IPS-18a (cell line): ENCODE results near the gene DNM3.

ENCODE experiments used
- H3K27ac ChIP-seq: one replicate; pipeline ENCODE4 v1.5.1; 2013; ENCODE audit warnings: low read length
- H3K27me3 ChIP-seq: one replicate; pipeline ENCODE4 v1.6.1; 2013; ENCODE audit warnings: mild to moderate bottlenecking, low read length; ENCODE audit not compliant: control insufficient read depth, insufficient read depth
- H3K36me3 ChIP-seq: one replicate; pipeline ENCODE4 v1.6.1; 2013; ENCODE audit warnings: low read depth, low read length; ENCODE audit not compliant: control insufficient read depth
- H3K4me1 ChIP-seq: one replicate; pipeline ENCODE4 v1.6.1; 2013; ENCODE audit warnings: low read depth, low read length; ENCODE audit not compliant: control insufficient read depth
- H3K4me3 ChIP-seq: one replicate; pipeline ENCODE4 v1.5.1; 2013; ENCODE audit warnings: low read length
- H3K9ac ChIP-seq: one replicate; pipeline ENCODE4 v1.6.1; 2013; ENCODE audit warnings: mild to moderate bottlenecking, low read length, moderate library complexity
- H3K9me3 ChIP-seq: one replicate; pipeline ENCODE4 v1.6.1; 2013; ENCODE audit warnings: low read depth, low read length; ENCODE audit not compliant: control insufficient read depth

The DNM3 gene

DNA sequence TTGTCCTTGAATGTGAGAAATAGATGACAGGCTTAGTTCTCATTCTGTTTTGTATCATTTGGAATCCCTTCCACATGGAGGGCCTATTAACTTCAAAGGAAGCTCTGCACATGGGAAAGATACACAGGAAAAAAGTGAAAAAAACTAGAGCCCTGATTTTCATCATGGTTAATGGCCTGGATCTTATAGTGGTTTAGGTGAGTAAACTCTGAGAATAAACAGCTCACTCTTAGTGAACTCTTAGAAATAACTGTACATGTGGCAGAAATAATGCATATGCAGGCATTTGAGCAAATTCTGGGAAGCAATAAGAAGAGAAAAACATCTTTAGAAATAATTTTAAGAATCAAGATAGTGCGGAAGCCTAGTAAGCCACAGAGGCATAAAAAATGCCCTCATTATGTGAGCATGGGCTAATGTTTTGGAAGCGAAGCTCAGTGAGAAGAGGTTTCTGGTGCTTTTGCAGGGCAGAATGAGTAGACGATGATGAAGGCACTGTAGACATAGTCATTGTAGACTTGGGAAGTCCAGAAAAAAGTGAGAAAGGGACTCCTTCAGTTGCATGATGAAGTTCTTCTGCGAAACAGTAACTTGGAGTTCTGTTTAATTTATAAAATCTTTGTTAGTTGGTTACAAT, 279.9 kb downstream of the DNM3 start:
- no peaks in the 10 kb centered on the region for H3K36me3 ChIP-seq
- no peaks in the 10 kb centered on the region for H3K9me3 ChIP-seq
- no peaks in the 10 kb centered on the region for H3K4me1 ChIP-seq
- H3K27me3 ChIP-seq = no peaks in the 10 kb centered on the region
- H3K27ac ChIP-seq = no peak overlapping the region
- H3K9ac ChIP-seq = no peak overlapping the region
- H3K4me3 ChIP-seq = no peak overlapping the region

DNA sequence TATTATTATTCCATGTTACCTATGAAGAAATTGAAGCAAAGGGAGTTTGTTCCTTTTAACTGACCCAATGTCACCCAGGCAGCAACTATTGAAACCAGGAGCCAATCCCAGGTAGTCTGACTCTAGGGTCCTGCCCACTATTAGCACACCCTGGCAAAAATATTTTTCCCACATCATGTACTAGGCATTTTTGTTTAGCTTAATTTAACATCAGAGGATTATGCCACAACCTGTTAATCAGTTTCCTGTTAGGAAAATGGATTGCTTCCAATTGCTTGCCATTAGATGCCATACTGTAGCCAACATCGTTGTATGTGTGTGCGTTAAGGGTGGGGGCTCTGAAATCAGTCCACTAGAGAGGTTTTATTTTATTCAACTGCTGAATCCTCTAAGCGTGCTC, 281.1 kb downstream of the DNM3 start:
- Histone ChIP-seq H3K36me3 (no peaks in the 10 kb centered on the region), H3K9ac (no peak overlapping the region), H3K9me3 (no peaks in the 10 kb centered on the region), H3K27ac (no peak overlapping the region), H3K4me1 (no peaks in the 10 kb centered on the region), H3K27me3 (no peaks in the 10 kb centered on the region), H3K4me3 (no peak overlapping the region)

DNA sequence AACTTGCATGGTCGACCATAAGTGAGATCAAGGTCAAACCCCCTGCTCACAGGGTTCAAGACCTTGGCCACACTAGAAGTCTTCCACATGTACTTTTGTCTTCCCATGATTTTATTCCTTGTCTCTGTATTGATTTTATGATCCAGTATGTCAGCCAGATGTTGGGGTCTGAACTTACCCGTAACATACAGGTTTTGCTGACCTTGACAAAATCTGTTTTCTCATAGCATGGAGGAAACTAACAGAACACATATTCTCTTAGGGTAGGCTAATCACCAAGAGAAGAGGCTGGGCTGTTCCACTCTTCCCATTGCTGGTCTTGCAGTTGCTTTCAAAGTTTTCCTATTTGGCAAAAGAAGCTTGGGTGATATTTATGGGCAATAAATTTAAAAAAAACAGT, 284.0 kb downstream of the DNM3 start:
- no peaks in the 10 kb centered on the region for H3K27me3 ChIP-seq
- H3K36me3 ChIP-seq = no peaks in the 10 kb centered on the region
- no peak overlapping the region for H3K4me3 ChIP-seq
- no peak overlapping the region for H3K9ac ChIP-seq
- H3K9me3 ChIP-seq = no peaks in the 10 kb centered on the region
- no peak overlapping the region for H3K27ac ChIP-seq
- no peaks in the 10 kb centered on the region for H3K4me1 ChIP-seq

DNA sequence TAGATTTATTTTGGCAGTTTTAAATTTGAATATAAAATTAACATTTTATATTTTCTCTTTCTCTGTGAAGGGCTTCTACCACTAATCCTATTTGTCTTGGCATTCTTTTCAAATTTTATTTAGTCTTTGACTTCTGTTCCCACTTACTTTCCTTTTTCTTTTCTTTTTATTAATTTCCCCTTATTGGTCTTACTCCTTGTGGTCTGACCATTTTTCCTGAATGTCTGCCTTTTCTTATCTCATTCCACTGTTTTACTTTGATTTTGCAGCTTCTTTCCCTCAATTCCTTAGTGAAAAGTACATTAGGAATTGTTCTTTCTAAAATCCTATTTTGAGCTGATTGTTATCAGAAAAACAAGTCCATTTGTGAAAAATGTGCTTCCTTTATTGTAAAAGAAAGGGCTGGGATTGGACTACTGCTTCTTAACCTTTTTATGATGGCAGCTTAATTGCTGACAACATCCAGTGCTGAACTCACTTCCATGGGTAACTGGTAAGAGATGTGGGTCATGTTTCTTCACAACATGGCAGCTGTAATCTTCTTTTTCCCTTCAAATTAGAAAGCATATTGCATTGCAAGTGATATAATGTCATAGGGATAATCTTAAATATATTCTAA, 284.6 kb downstream of the DNM3 start:
- no peak overlapping the region for H3K4me3 ChIP-seq
- no peaks in the 10 kb centered on the region for H3K27me3 ChIP-seq
- H3K27ac ChIP-seq = no peak overlapping the region
- H3K36me3 ChIP-seq = no peaks in the 10 kb centered on the region
- H3K9ac ChIP-seq = no peak overlapping the region
- no peaks in the 10 kb centered on the region for H3K9me3 ChIP-seq
- H3K4me1 ChIP-seq = no peaks in the 10 kb centered on the region

- Histone ChIP-seq H3K36me3 (no peaks in the 10 kb centered on the region), H3K4me3 (no peak overlapping the region), H3K4me1 (no peaks in the 10 kb centered on the region), H3K27ac (no peak overlapping the region), H3K27me3 (no peaks in the 10 kb centered on the region), H3K9me3 (no peaks in the 10 kb centered on the region), H3K9ac (no peak overlapping the region)
Measured at GRCh38 chr1:172132836-172133235, 291.5 kb downstream of the DNM3 start.

- H3K4me3 ChIP-seq = no peak overlapping the region
- H3K36me3 ChIP-seq = no peaks in the 10 kb centered on the region
- no peak overlapping the region for H3K27ac ChIP-seq
- H3K4me1 ChIP-seq = no peaks in the 10 kb centered on the region
- no peak overlapping the region for H3K9ac ChIP-seq
- no peaks in the 10 kb centered on the region for H3K9me3 ChIP-seq
- H3K27me3 ChIP-seq = no peaks in the 10 kb centered on the region
Measured at GRCh38 chr1:172134087-172134731, 292.9 kb downstream of the DNM3 start.

DNA sequence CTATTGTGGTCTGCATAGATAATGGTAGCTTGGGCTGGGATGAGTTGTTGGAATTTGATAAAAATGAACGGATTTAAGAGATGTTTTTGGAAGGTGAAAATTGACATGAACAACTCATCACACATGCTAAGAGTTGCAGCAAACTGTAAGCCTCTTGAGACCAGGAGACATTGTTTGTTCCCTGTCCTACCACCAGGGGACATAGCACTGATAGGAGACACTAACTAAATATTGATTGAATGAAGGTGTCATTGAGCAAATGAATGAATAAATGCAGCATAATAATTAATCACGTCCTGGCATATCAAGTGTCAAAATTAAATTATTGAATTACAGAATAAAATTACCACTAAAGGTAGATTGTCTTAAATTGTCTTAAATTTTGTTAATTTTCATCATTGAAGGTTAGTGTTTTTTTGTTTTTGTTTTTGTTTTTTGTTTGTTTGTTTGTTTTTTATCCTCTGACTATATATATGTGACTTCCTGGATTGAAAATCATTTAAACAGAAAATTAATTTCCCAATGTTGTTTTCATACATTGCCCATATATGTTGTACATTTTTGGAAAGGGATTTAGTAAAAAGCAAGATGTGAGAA, 293.9 kb downstream of the DNM3 start:
- H3K4me1 ChIP-seq = no peaks in the 10 kb centered on the region

GRCh38 chr1:172135978-172136610, 294.8 kb downstream of the DNM3 start:
- Histone ChIP-seq H3K4me3 (no peak overlapping the region), H3K9me3 (no peaks in the 10 kb centered on the region), H3K27ac (no peak overlapping the region), H3K27me3 (no peaks in the 10 kb centered on the region), H3K36me3 (no peaks in the 10 kb centered on the region), H3K4me1 (peaks cover under 1% of the 10 kb centered on the region), H3K9ac (no peak overlapping the region)

More for the DNA sequence above, 293.9 kb downstream of the DNM3 start:
- H3K9me3 ChIP-seq = no peaks in the 10 kb centered on the region
- H3K36me3 ChIP-seq = no peaks in the 10 kb centered on the region
- H3K9ac ChIP-seq = no peak overlapping the region
- no peaks in the 10 kb centered on the region for H3K27me3 ChIP-seq
- H3K4me3 ChIP-seq = no peak overlapping the region
- H3K27ac ChIP-seq = no peak overlapping the region

GRCh38 chr1:172136925-172137324, 295.6 kb downstream of the DNM3 start:
- no peaks in the 10 kb centered on the region for H3K27me3 ChIP-seq
- H3K4me1 ChIP-seq = peaks cover 7% of the 10 kb centered on the region
- no peaks in the 10 kb centered on the region for H3K36me3 ChIP-seq
- no peak overlapping the region for H3K4me3 ChIP-seq
- no peaks in the 10 kb centered on the region for H3K9me3 ChIP-seq
- no peak overlapping the region for H3K9ac ChIP-seq
- H3K27ac ChIP-seq = no peak overlapping the region

DNA sequence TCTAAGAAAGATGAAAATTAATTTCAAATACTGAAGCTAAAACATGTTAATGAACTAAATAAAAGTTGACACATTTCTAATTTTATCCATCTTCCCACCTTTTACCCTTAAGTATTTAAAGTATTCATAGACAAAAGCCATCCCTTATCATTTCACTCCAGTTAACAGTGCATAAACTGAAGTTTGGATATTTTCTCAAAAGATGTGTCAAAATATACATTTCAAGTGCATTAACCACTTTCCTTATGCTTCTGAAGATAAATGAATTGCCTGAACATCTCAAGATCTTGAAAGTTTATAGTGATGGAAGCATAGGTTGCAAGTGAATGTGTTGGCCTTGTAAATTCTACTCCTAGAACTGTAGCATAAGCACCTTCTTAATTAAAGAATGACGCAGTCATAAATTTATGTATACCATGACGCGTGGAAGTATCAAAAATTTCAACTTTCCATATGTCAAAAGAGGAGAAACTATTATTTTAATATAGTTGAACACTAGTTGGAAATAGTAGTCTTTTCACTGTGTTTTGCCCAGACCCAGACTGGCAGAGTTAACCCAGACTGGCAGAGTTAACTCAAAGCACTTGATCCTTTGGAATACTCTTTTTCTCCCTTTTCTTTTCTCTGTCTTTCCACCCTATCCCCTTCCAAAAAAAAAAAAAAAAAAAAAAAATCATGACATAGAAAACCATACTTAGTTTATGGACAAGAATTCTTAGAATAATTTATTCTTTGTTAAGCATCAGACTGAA, 296.6 kb downstream of the DNM3 start:
- Histone ChIP-seq H3K36me3 (no peaks in the 10 kb centered on the region), H3K9ac (no peak overlapping the region), H3K27me3 (no peaks in the 10 kb centered on the region), H3K9me3 (no peaks in the 10 kb centered on the region), H3K4me1 (peaks cover 7% of the 10 kb centered on the region), H3K4me3 (no peak overlapping the region), H3K27ac (no peak overlapping the region)

GRCh38 chr1:172138634-172139033, 297.3 kb downstream of the DNM3 start:
- Histone ChIP-seq H3K27ac (no peak overlapping the region), H3K27me3 (no peaks in the 10 kb centered on the region), H3K4me3 (no peak overlapping the region), H3K4me1 (peaks cover 13% of the 10 kb centered on the region), H3K9me3 (no peaks in the 10 kb centered on the region), H3K36me3 (no peaks in the 10 kb centered on the region), H3K9ac (no peak overlapping the region)
